K562 (cell line): ENCODE results near the gene MAN1B1. TPM values are rescaled to one million over a fixed set of nuclear protein-coding genes. Genes with fewer than 3 reads are reported as not detected.

Experiments used
- FOSL1 ChIP-seq: fragments of 200-800 bp; sonication (Bioruptor generic); conservative IDR thresholded peaks from 2 replicates; pipeline ENCODE4 v1.6.1; 2016; ENCODE audit warnings: missing genetic modification characterization, missing compliant biosample characterization
- HDAC6 ChIP-seq: IDR thresholded peaks from 2 replicates; pipeline ENCODE4 v1.6.1; 2012; ENCODE audit warnings: low read depth, mild to moderate bottlenecking, control low read depth, inconsistent platforms, low read length, moderate library complexity
- KAT8 ChIP-seq: fragments of 450-650 bp; IDR thresholded peaks from 2 replicates; pipeline ENCODE4 v1.6.1; 2016; ENCODE audit warnings: low read depth, mild to moderate bottlenecking
- MEIS2 ChIP-seq: fragments of 450-650 bp; IDR thresholded peaks from 2 replicates; pipeline ENCODE4 v1.6.1; 2014; ENCODE audit warnings: mild to moderate bottlenecking; ENCODE audit not compliant: partially characterized antibody
- PBX2 ChIP-seq, 2 experiments: IDR thresholded peaks in 1 of 2; conservative IDR thresholded peaks in 1 of 2; 2 replicates each; pipeline ENCODE4 v1.6.1; 2016; ENCODE audit warnings: low read depth in 2 of 2, mild to moderate bottlenecking in 1 of 2, missing compliant biosample characterization in 1 of 2, missing genetic modification characterization in 1 of 2, moderate library complexity in 1 of 2
- SMARCA5 ChIP-seq: fragments of 450-650 bp; IDR thresholded peaks from 2 replicates; pipeline ENCODE4 v1.6.1; 2016
- TFAP4 ChIP-seq: sonication (generic); formaldehyde crosslinking; IDR thresholded peaks from 2 replicates; pipeline ENCODE4 v1.8.0; 2022; ENCODE audit warnings: missing genetic modification reagents, mild to moderate bottlenecking, moderate library complexity, borderline replicate concordance
- ZBTB7A ChIP-seq: IDR thresholded peaks from 2 replicates; pipeline ENCODE4 v1.6.1; 2011; ENCODE audit warnings: low read depth, mild to moderate bottlenecking, low read length, moderate library complexity, borderline replicate concordance; ENCODE audit not compliant: control insufficient read depth
- ZNF274 ChIP-seq: IDR thresholded peaks from 2 replicates; pipeline ENCODE4 v1.6.1; 2011; ENCODE audit warnings: low read depth, mild to moderate bottlenecking, low read length, moderate library complexity, borderline replicate concordance
- ZNF277 ChIP-seq: fragments of 250-450 bp; sonication (Bioruptor Pico); IDR thresholded peaks from 2 replicates; pipeline ENCODE4 v1.8.0; 2022; ENCODE audit warnings: inconsistent platforms, mild to moderate bottlenecking, moderate library complexity, borderline replicate concordance
- ZNF449 ChIP-seq: fragments of 250-450 bp; sonication (Bioruptor Pico); IDR thresholded peaks from 2 replicates; pipeline ENCODE4 v1.8.0; 2022; ENCODE audit warnings: moderate library complexity, mild to moderate bottlenecking, inconsistent platforms
- ZNF740 ChIP-seq, 3 experiments: fragments of 200-800 bp in 1 of 3; sonication (Bioruptor generic) in 1 of 3; sonication (generic) in 1 of 3; formaldehyde crosslinking in 1 of 3; IDR thresholded peaks; 2 replicates each; pipeline versions ENCODE4 v1.6.1 to v1.8.0; 2016 to 2022; ENCODE audit warnings: mild to moderate bottlenecking in 2 of 3, missing compliant biosample characterization in 2 of 3, missing genetic modification characterization in 2 of 3, missing genetic modification reagents in 1 of 3
- polyA plus RNA-seq, 8 experiments: library from polyadenylated mRNA; depleted of rRNA in 4 of 8; stranded (reverse) in 5 of 8; unstranded in 3 of 8; fragments of >200 nt; fragmentation: Nextera tagmentation in 2 of 8; fragmentation: Illumina TruSeq in 1 of 8; extraction: Ambion mirVana in 2 of 8; extraction: Trizol in 1 of 8; gene quantifications; 2 replicates each; pipeline versions ENCODE4 v1.2.1 to v1.2.3, GENCODE V29; 2011 to 2014; ENCODE audit warnings: inconsistent platforms in 1 of 8, missing spikeins in 1 of 8
- total RNA-seq, 7 experiments: library from RNA; depleted of rRNA in 6 of 7; stranded (reverse); fragments of >200 nt in 6 of 7; fragmentation: Illumina TruSeq in 2 of 7; extraction: Trizol in 2 of 7; gene quantifications; 2 replicates each; pipeline versions ENCODE4 v1.2.1 to v1.2.3, GENCODE V29; 2011 to 2021; ENCODE audit warnings: low replicate concordance in 1 of 7

The MAN1B1 gene
- total and polyA plus RNA-seq, 9 of the 15 experiments (the other 6 are each of a cell fraction or from before 2014, with no cell fraction given): 0.55 to 36.6 (median 27.3) TPM

- no peak for TF ChIP-seq ZNF740 (CRISPR knock-in tag; IDR thresholded peaks at IDR 0.05)
- TF ChIP-seq ZNF740 (tag; IDR thresholded peaks at IDR 0.05): no peak
- TF ChIP-seq FOSL1 (tag): peak; percentile 95
- TF ChIP-seq ZNF277 (CRISPR knock-in tag): no peak
- no peak for TF ChIP-seq ZNF274
- no peak for TF ChIP-seq PBX2 (CRISPR knock-in tag; IDR thresholded peaks at IDR 0.05; ENCODE audit: low read depth)
- TF ChIP-seq PBX2 (tag; conservative IDR thresholded peaks at IDR 0.05; ENCODE audit: low read depth): no peak
- TF ChIP-seq TFAP4: peak; percentile 84
- TF ChIP-seq HDAC6: no peak
- TF ChIP-seq MEIS2: no peak
- TF ChIP-seq ZNF449 (CRISPR knock-in tag): no peak
- no peak for TF ChIP-seq ZBTB7A
- TF ChIP-seq SMARCA5: no peak
- no peak for TF ChIP-seq KAT8
Measured at GRCh38 chr9:137083394-137084004, 3.3 kb upstream of the MAN1B1 start (continued).
